GM18508 (cell line): ENCODE measurements around the gene MAPKBP1.
"Not testable (repeated sequence)": the region's sequence is repeated elsewhere in the genome, so short reads cannot be mapped to it uniquely, and the experiment has no call there.

ENCODE experiments used
- ATAC-seq: cut with Tn5 transposase; IDR thresholded peaks from one replicate; pipeline ENCODE4 v1.9.1; 2021; ENCODE audit warnings: moderate number of reproducible peaks; ENCODE audit not compliant: insufficient read depth, unreplicated experiment

MAPKBP1 gene, protein sequence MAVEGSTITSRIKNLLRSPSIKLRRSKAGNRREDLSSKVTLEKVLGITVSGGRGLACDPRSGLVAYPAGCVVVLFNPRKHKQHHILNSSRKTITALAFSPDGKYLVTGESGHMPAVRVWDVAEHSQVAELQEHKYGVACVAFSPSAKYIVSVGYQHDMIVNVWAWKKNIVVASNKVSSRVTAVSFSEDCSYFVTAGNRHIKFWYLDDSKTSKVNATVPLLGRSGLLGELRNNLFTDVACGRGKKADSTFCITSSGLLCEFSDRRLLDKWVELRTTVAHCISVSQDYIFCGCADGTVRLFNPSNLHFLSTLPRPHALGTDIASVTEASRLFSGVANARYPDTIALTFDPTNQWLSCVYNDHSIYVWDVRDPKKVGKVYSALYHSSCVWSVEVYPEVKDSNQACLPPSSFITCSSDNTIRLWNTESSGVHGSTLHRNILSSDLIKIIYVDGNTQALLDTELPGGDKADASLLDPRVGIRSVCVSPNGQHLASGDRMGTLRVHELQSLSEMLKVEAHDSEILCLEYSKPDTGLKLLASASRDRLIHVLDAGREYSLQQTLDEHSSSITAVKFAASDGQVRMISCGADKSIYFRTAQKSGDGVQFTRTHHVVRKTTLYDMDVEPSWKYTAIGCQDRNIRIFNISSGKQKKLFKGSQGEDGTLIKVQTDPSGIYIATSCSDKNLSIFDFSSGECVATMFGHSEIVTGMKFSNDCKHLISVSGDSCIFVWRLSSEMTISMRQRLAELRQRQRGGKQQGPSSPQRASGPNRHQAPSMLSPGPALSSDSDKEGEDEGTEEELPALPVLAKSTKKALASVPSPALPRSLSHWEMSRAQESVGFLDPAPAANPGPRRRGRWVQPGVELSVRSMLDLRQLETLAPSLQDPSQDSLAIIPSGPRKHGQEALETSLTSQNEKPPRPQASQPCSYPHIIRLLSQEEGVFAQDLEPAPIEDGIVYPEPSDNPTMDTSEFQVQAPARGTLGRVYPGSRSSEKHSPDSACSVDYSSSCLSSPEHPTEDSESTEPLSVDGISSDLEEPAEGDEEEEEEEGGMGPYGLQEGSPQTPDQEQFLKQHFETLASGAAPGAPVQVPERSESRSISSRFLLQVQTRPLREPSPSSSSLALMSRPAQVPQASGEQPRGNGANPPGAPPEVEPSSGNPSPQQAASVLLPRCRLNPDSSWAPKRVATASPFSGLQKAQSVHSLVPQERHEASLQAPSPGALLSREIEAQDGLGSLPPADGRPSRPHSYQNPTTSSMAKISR (N-terminal part only)

GRCh38 chr15:41774062-41774881 is at the start of gene MAPKBP1:
TSS of gene MAPKBP1 (plus strand) at chr15:41774484. CDS start at chr15:41775276, 792 bp downstream.
- peak; percentile 56 for ATAC-seq

DNA sequence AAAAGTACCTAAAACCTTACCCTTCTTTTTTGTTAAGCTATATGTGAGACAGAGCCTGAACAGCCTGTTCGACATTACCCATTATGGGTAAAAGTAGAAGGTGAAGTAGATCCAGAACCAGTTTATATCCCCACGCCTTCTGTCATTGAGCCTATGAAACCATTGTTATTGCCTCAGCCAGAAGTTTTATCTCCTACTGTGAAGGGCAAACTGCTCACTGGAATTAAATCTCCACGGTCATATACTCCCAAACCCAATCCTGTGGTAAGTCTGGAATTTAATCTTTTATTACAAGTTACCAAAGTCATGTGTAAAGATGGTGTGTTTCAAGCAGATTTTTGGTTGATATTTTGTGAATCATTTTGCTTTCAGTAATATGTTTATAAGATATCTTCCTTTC is 47.1 kb upstream of the MAPKBP1 start:
- no peak for ATAC-seq

GRCh38 chr15:41728061-41728460 is 46.2 kb upstream of the MAPKBP1 start:
- ATAC-seq, result not testable (repeated sequence)

- no peak for ATAC-seq
Observed at GRCh38 chr15:41730543-41730942, 43.7 kb upstream of the MAPKBP1 start.

GRCh38 chr15:41732483-41732882 is 41.8 kb upstream of the MAPKBP1 start:
- ATAC-seq, result no peak

- no peak for ATAC-seq
Observed at GRCh38 chr15:41734079-41734478, 40.2 kb upstream of the MAPKBP1 start.

- no peak for ATAC-seq
Observed at GRCh38 chr15:41735046-41735445, 39.2 kb upstream of the MAPKBP1 start.

- ATAC-seq, result not testable (repeated sequence)
Observed at GRCh38 chr15:41735492-41735891, 38.8 kb upstream of the MAPKBP1 start.

DNA sequence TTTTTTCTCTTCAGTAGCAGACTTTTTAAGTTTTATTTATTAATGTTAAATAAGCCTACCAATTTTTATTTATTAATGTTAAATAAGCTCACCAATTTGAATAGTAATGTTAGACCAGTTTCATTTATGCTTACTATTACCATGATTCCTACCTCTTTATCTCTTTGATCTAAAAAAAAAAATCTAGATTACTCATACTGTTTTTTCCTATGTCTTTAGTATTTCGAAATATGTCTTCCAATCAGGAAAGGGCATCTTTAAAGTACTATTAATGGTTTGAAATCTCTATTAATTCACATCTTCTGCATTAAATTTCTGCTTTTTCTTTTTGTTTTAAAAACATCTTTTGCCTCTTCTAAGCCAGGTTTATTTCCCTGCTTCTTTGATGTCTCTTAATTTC is 27.5 kb upstream of the MAPKBP1 start:
- no peak for ATAC-seq

DNA sequence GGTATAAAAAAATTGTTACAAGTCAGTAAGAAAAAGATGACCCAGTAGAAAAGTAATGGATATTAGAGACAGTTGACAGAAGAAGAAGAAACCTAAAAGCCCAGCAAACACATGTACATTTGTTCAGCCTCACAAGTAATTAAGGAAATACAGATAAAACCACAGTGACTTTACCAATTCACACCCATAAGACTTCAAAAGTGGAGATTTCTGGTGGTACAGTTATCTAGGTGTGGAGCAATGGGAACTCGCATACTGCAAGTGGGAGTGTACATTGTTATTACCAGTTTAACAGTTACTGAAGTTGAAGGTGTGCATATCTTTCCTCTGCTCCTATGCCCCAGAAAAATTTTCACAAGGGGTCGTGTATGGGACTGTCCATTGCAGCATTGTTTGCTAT is 18.1 kb upstream of the MAPKBP1 start:
- ATAC-seq, result no peak

DNA sequence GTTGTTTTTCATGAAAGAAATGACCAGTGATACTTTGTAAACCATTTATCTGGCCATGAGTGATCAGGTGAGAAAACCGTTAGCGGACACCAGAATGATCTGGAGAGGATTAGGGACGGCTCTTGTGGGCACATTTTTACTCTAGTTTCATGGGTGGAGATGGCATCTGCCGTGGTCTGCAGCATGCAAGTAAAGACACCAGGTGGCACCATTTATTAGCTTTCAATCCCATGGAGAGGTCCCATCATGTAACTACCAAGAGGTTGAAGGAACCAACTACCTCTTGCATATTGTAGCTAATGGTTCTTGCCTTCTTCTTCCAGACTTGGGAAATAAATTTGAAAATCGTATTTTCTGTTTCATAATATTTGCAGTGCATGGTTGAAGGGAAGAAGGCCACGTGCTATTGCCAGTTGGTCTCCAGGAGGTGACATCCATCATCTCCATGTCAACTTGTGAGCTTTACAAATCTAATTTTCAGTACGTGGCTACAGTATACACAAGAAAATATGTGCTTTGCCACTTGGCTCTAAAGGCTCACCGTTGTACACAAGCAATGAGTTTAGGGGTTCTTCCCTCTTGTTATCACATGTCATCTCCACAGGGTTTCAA is 1.5 kb upstream of the MAPKBP1 start:
- no peak for ATAC-seq

DNA sequence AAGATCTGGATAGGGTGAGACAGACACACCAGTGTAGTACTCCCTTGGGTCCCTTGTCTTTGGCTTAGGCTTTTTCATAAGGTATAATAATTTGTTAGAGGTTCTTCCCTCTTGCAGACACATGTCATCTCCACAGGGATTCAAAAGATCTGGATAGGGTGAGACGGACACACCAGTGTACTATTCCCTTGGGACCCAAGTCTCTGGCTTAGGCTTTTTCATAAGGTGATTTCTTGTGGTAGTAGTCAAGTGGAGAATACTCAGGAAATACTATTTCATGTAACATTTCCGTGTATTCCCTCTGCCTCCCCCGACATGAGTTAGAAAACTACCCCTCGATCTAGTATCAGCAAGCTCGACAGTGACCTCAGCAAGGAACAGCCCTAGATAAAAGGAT is 954 bp upstream of the MAPKBP1 start:
- ATAC-seq, result no peak

DNA sequence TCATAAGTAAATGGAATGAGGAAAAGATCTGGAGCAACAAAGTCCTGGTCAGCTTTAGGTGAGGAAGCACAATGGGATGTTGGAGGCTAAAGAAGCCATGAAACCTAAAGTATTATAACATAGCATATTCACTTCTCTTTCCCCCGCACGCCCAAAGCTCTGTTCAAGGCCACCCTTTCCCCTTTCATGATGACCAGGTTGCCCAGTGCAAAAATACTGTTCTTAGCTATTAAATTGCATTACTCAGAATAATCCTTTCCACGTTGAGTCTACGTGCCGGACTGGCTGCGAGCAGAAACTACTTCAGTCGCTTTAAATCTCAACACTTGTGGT is 589 bp upstream of the MAPKBP1 start:
- ATAC-seq, result no peak

GRCh38 chr15:41774882-41775417 is 666 bp downstream of the MAPKBP1 start:
- ATAC-seq, result no peak

- no peak for ATAC-seq
Observed at GRCh38 chr15:41775651-41776050, 1.4 kb downstream of the MAPKBP1 start.

DNA sequence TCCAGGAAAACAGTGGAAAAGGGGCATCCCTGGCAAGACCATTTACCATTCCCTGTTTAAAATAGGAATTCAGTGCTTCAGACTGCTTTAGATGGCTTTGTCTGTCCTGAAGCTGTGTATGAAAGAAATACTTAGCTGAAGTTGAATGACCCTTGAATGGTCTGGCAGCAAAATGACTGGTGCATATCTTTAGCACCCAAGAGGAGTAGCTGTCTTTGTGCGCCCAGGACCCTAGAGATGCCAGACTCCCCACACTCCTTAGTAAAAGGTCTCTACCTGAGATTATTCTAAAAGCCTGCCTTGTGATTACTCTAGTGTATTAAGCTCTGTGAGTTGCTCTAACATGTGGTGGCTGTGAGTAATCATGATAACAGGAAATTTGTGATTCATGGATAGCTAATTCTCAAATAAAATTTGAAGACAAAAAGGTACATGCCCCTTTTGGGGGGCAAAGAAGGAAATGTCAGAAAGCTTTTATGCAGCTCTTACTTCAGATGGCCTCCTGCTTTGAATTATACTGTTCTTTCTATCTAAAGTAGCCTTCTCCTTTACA is 3.2 kb downstream of the MAPKBP1 start:
- no peak for ATAC-seq

DNA sequence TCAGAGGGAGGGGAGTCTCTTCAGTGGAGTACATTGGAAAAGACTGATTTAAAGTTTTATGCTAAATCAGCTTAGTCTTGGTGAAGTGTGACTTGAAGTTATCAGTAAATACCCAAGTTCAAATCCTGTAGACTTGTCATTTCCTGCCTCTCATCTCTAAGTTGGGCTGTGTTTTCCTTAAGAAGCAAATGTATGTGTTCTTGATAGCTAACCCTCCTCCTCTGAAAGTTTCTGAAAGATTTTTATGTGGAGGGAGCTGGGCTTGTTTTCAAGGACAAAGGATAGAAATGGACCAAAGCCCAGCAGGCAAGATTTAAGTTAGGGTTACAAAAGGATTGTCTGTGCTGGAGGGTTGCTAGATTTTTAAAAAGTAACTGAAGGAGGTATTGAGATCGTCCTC is 4.2 kb downstream of the MAPKBP1 start:
- no peak for ATAC-seq

- no peak for ATAC-seq
Observed at GRCh38 chr15:41779662-41780157, 5.4 kb downstream of the MAPKBP1 start.

- no peak for ATAC-seq
Observed at GRCh38 chr15:41780266-41780665, 6.0 kb downstream of the MAPKBP1 start.
